WERI-Rb-1 (cell line): Measurements from ENCODE around the gene TPST2.
A peak's percentile ranks its signal among the peaks of the same experiment; 100 is the strongest.

Source experiments
- DNase-seq: peaks from one replicate; pipeline ENCODE4 v3.0.0-alpha.2; 2020
- H3K27ac ChIP-seq: fragments of 250-450 bp; sonication (Bioruptor Pico); 2 replicates; pipeline ENCODE4 v1.5.1; 2020; ENCODE audit warnings: mild to moderate bottlenecking, moderate library complexity
- H3K27me3 ChIP-seq: fragments of 250-450 bp; sonication (Bioruptor Pico); 2 replicates; pipeline ENCODE4 v1.5.1; 2021; ENCODE audit warnings: mild to moderate bottlenecking, low read depth, moderate library complexity; ENCODE audit not compliant: insufficient read depth, severe bottlenecking
- H3K36me3 ChIP-seq: fragments of 250-450 bp; sonication (Bioruptor Pico); 2 replicates; pipeline ENCODE4 v1.5.1; 2020; ENCODE audit warnings: mild to moderate bottlenecking, moderate library complexity
- H3K4me3 ChIP-seq: 2 replicates; pipeline ENCODE4 v1.5.1; 2011; ENCODE audit warnings: low read depth, mild to moderate bottlenecking, control low read depth, low read length
- H3K9me3 ChIP-seq: fragments of 250-450 bp; sonication (Bioruptor Pico); 2 replicates; pipeline ENCODE4 v1.5.1; 2021; ENCODE audit warnings: mild to moderate bottlenecking, moderate library complexity; ENCODE audit not compliant: severe bottlenecking
- CTCF ChIP-seq: IDR thresholded peaks from 2 replicates; pipeline ENCODE4 v1.5.1; 2011; ENCODE audit warnings: low read depth, mild to moderate bottlenecking, control low read depth, inconsistent platforms, low read length

Gene TPST2

GRCh38 chr22:26512149-26512793 is 77.7 kb downstream of the TPST2 start, which contains the start of gene TFIP11:
TSS of gene TFIP11 (minus strand) at chr22:26512473. CDS start at chr22:26510272, 2,201 bp downstream.
- TF ChIP-seq CTCF: no peak
- H3K4me3 ChIP-seq: peak within 1 kb of the TSS; percentile 92
- H3K9me3 ChIP-seq: no peaks in the 10 kb centered on the region
- H3K27me3 ChIP-seq: no peaks in the 10 kb centered on the region
- peaks cover 25% of the 10 kb centered on the region for H3K36me3 ChIP-seq
- peak; percentile 94 for DNase-seq
- peak within 1 kb of the TSS; percentile 81 for H3K27ac ChIP-seq

- DNase-seq: no peak
- H3K9me3 ChIP-seq: no peaks in the 10 kb centered on the region
- H3K27me3 ChIP-seq: no peaks in the 10 kb centered on the region
- H3K4me3 ChIP-seq: no peak overlapping the region
- H3K27ac ChIP-seq: no peak overlapping the region
- H3K36me3 ChIP-seq: peaks cover 65% of the 10 kb centered on the region
- TF ChIP-seq CTCF: no peak
Measured at GRCh38 chr22:26508148-26508547, 81.8 kb downstream of the TPST2 start.

- Histone ChIP-seq H3K27me3 (no peaks in the 10 kb centered on the region), H3K27ac (no peak overlapping the region), H3K4me3 (no peak overlapping the region), H3K36me3 (peaks cover 91% of the 10 kb centered on the region), H3K9me3 (no peaks in the 10 kb centered on the region)
- TF ChIP-seq CTCF: no peak
- no peak for DNase-seq
Measured at GRCh38 chr22:26503758-26504157, 86.2 kb downstream of the TPST2 start.

- Histone ChIP-seq H3K36me3 (peaks cover 87% of the 10 kb centered on the region), H3K27ac (peak overlapping the region; percentile 31; the same call in 1 of the 2 replicates), H3K27me3 (no peaks in the 10 kb centered on the region), H3K4me3 (no peak overlapping the region), H3K9me3 (no peaks in the 10 kb centered on the region)
- peak; percentile 49 for DNase-seq
- peak; percentile 79 for TF ChIP-seq CTCF
Measured at GRCh38 chr22:26502688-26503561, 87.0 kb downstream of the TPST2 start.

- no peaks in the 10 kb centered on the region for H3K9me3 ChIP-seq
- no peak overlapping the region for H3K4me3 ChIP-seq
- H3K36me3 ChIP-seq: peaks cover 87% of the 10 kb centered on the region
- TF ChIP-seq CTCF: no peak
- no peak for DNase-seq
- no peaks in the 10 kb centered on the region for H3K27me3 ChIP-seq
- H3K27ac ChIP-seq: no peak overlapping the region
Measured at GRCh38 chr22:26501996-26502395, 87.9 kb downstream of the TPST2 start.
